HG03460 (cell line): Measurements from ENCODE around the gene KCNB1.

Experiments
- ATAC-seq: cut with Tn5 transposase; IDR thresholded peaks from one replicate; pipeline ENCODE4 v1.9.1; 2021; ENCODE audit not compliant: unreplicated experiment

Gene KCNB1

DNA sequence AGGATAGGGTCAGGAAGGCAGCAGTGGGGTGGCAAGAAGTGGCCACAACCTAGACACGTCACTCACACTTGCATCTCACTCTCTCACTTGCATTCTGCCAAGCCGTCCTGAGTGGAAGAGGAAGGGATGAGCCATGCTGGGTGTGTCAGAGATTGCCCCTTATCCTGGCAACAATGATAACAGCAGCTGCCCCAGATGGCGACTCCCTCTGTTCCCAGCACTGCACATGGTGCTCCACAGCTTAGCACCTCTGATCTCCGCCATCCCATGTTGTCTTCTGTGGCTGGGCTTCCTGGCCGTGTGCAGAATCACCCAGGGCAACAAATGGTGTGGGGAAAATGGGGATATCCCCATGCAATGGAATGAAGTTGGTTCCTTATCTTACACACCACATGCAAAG lies 11.1 kb downstream of the KCNB1 start:
- ATAC-seq, result no peak

DNA sequence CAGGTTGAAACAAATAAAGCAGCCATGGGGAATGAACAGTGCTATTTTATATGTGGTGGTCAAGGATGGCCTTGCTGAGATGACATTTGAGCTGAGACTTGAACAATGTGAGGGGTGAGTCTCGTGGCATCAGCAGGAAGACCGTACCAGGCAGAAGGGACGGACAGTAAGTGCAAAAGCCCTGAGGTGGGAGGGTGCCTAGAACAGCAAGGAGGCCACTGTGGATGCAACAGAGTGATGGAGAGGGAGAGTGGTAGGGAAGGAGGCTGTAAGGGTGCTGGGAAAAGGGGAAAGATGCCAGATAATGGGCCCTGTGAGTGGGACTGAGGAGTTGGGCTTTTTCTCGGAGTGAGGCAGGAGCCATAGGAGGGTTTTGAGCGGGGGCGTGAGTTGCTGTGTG lies 11.5 kb downstream of the KCNB1 start:
- no peak for ATAC-seq

DNA sequence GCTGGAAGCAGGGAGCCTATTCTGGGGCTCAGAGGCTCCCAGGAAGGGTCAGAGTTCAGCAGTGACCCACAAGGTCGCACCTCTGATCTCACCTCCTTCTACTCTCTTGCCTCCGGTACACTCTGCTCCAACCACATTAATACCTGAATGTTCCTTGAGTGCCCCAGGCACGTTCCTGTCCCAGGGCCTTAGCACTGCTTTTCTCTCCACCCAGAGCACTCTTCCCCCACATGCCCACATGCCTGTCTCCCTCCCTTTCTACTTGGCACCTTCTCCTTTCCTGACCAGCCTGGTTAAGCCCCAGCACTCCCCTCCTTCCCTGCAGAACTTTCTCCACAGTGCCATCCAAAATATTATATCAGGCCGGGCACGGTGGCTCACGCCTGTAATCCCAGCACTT lies 13.4 kb downstream of the KCNB1 start:
- ATAC-seq, result no peak

DNA sequence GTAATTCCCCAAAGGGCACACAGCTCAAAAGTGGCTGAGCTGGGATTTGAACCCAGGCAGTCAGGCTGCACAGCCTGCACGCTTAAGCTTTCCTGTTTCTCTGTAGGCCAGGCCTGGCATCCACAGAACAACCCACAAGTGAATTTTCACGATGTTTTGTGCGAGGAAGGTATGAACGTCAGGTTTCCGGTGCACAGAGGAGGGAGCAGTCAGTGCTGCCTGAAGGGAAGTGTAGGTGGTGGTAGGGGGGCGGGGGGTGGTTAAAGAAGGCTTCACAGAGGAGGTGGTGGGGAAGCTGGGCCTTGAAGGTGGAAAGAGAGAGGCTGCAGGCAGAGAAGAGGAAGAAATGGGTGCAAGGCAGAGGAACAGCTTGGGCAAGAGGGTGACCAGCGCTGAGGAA lies 14.1 kb downstream of the KCNB1 start:
- ATAC-seq, result no peak

DNA sequence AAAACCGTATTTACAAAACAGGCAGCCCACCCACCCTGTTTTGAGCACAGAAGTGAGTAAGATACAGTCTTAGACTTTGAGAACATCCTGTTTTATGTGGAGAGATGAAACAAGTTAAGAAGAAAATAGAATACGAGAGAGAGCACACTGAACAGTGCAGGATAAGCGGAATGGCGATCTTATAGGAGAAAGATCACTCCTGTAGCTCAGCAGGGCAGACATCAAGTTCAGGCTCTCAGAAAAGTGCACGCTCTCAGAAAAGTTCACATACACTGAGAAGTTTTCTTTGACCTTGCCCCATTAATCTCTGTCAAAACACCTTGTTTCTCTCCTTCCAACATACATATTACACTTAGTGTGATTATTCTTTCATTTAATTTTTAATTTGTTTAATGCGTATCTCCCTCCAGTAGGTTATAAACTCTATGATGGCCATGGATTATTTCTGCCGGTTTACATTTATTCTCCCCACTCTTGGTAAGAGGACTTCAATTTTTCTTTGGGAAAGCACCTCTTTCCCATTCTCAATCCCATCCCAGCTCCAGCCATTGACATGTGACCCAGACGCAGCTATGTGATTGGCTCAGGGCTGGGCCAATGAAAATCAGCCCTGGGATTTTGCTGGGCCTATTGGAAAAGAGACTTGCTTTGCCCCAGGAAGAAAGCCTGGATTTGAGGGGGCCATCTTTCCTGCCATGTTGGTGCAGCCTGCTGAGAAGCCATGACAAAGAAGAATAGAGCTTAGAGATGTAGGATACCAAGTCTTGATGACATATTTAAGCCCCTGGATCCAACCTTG lies 16.2 kb downstream of the KCNB1 start:
- ATAC-seq, result no peak

DNA sequence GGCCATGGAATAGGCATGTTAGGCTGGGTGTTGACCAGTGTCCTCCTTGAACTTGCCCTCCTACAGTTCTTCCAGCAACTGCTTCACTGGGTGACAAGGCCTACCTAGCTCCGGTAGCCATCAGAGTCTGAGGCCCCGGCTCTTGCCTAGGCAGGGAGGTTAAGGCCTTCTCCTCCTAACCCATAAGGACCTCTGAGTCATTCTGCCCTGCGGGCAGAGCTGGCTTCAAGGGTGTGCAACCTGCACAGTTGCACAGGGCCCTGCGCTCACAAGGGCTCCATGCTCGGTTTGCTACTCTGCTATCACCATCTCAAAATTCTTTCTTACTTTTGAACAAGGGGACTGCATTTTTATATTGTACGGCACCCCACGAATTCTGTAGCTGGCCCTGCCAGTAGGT lies 17.9 kb downstream of the KCNB1 start:
- no peak for ATAC-seq

DNA sequence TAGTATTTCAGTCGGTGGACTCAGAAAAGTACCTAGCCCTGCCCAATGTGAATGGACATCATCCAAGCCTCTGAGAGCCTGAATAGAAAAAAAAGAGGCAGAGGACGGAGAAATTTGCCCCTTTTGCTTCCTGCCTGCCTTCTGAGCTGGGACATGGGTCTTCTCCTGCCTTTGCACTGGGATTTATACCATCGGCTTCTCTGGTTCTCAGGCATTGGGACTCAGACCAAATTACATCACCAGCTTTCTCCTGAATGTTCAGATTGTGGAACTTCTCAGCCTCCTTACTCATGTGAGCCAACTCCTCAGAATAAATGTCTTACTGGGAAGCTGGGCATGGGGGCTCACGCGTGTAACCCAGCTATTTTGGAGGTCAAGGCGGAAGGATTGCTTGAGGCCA lies 19.8 kb downstream of the KCNB1 start:
- ATAC-seq, result no peak

DNA sequence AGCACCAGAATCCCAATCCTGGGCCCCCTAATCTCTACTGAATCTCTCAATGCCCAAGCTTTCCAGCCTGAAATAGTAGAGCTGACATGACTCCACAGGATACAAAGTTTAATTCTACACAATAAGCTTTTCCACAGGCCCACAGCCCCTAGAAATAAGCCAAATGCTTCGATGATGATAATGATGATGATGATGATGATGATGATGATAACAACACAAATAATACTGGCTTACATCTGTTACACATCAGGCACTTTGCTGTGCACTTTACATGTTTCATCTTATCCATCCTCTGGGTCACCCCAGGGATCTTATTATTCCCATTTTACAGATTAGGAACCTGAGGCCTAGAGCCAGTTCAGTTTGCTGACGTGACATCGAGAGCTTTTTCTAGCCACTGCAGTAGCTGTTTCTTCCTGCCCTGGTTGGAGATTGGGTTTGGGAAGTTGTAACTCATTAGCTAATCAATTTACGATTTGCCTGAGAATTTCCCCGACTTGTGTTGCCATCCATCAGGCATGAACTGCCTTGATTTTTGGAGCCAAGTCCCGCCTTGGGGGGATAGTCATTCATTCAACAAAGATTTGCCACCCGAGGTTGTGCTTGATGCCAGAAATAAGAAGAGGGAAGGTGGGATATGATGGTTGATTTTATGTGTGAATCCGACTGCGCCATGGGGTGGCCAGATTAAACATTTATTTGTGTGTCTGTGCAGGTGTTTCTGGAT lies 20.4 kb downstream of the KCNB1 start:
- ATAC-seq, result no peak

DNA sequence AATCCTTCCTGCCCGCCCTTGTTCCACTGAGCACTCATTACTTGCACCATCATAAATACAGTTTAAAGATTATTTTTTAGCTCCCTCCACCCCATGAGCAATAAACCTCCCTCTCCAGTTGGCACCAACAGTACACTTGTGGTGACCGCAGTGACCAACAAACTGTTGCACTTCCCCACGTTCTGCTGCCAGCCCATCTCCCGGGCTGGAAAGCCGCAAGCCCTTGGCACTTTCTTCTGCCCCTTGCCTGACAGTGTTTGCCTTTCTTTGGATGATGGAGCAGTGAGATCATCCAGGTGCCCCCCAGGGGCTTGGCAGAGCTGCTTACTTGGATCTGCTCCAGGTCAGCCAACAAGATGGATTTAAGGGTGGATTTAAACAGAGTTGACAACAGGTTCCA lies 21.6 kb downstream of the KCNB1 start:
- no peak for ATAC-seq

DNA sequence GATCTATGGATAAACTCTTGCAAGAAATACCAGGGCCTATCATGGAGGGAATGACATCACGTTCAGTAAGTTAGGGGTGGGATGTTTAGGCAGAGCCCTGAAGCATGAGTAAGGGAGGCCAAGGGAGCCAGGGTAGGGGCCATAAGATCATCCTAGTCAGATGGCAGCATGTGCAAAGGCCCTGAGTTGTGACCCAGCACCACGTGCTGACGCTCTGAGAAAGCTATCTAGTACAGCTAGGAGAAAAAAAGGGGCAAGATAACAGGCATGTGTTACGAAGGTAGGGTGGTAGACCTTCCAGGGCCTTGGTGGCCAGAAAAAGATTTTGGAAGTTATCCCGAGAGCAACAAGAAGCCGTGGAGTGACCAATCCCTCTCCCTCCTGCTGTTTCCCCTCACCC lies 22.3 kb downstream of the KCNB1 start:
- no peak for ATAC-seq

DNA sequence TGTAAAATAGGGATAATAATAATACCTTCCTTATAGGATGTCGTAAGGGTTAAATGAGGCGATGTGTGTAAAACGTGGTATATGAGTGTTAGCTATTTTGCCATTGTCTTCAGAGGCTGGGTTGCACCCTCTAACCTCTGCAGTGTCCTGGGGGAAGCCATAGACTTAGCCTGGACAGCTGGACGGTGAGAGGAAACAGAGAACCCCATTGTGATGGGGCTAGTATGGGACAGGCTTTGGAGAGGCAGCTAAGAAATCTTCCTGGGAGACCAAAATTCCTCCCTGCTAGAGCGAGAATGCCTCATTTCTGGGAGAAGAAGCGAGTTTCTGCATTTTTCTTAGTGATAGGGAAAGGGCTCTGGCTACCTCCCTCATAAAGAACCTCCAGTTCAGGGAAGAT lies 22.8 kb downstream of the KCNB1 start:
- ATAC-seq, result no peak

DNA sequence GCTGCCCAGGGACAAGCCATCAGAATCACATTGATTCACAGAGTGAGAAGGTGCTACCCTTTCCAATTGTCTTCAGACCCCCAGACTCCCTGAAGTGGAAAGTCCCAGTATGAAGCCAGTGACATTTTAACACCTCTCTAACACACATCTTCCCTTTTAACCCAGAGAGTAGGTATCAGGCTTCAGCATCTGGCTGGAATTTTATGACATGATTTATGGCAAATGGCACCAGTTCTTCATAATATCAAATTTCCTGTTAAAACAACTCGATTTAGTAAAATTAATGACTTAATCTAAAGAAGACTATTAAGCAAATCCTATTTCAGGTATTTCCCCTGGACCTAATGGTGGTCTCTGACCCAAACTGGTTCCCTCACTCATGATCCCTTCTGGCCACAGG lies 25.0 kb downstream of the KCNB1 start:
- no peak for ATAC-seq

DNA sequence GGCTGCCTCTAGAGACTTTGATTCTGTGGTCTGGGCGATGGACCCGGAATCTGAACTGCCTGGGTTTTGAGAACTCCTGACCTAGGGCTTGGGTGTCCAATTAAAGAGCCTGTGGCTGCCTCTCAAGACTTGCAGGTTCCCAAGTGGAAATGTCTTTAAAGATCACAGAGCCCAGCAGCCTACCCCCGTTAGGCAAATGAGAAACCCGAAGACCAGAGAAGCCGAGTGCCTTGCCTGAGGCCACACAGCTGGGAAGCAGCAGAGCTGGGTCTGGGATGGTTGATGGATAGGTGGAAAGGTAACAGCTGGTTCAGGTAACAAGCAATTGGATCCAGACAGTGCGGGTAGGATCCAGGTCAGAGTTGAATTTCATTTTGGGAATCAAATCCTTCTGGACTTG lies 25.8 kb downstream of the KCNB1 start:
- ATAC-seq, result no peak

DNA sequence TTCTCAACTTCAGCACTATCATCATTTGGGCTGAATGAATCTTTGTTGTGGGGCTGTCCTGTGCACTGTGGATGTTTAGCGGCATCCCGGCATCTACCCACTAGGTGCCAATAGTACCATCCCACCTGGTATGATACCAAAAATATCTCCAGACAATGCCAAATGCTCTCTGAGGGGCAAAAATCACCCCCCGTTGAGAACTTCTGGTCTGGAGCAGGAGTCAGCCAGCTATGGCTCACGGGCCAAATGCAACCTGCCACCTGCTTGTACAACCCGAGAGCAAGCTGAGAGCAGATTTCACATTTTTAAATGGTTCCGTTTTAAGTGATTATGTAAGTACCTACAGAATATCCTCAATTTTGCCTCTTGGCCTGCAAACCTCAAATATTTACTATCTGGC lies 26.8 kb downstream of the KCNB1 start:
- ATAC-seq, result no peak

DNA sequence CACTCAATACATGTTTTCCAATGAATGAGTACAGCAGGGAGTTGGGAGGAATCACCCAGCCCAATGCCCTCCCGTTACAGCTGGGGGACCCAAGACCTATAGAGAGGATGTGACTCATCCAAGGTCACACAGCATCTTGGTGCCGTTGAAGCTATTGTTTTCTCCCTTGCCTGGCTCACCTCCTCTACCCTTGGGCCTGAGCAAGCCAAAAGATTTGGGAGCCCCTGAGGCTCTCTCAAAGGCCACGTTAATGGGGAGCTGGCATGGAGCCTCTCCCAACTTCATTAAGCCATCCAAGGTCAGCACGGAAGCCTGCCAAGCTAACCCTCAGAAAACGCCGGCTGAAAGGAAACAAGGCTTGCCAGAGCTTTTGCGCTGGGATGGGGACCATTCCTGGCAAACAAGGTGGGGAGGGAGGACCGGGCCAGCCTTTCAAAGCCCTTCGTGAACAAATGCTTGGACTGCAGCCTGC lies 30.4 kb downstream of the KCNB1 start:
- ATAC-seq, result no peak

DNA sequence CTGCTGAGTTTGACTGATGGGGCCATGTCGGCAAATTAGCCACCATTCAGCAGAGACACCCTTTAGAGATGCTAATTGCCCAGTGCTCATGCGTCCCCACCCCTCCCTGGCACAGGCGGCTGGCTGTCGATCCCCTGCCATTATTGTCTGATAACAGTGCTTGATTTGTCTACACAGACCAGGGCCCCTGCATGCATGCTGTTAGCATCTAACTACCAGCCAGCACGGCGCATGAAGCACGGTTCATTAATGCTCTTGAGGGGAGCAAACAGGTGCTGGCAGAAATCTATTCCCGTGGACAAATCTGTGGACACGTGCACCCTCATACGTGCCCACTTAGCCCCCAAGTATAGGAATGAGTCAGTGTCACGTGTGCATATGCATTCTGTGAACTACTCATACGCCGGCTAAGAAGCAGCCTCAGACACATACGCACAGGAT lies 32.2 kb downstream of the KCNB1 start:
- no peak for ATAC-seq

DNA sequence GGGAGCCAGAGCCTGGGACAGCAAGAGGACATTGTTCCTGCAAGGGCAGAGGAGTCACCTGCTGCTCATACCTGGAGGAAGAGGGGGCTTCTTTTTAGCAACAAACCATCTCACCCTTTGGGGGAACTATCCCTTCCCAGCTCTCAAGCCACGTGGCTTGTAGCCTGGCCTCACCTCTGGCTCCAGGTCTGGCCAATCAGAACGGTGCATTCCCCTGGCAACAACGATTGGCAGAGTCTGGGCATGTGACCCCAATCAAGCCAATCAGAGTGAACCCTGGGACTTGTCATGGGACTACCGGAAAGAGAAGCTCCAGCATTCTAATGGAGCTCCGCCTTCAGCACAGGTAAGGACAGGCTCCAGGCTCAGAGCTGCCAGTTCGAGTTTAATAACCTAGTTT lies 33.6 kb downstream of the KCNB1 start:
- ATAC-seq, result no peak

DNA sequence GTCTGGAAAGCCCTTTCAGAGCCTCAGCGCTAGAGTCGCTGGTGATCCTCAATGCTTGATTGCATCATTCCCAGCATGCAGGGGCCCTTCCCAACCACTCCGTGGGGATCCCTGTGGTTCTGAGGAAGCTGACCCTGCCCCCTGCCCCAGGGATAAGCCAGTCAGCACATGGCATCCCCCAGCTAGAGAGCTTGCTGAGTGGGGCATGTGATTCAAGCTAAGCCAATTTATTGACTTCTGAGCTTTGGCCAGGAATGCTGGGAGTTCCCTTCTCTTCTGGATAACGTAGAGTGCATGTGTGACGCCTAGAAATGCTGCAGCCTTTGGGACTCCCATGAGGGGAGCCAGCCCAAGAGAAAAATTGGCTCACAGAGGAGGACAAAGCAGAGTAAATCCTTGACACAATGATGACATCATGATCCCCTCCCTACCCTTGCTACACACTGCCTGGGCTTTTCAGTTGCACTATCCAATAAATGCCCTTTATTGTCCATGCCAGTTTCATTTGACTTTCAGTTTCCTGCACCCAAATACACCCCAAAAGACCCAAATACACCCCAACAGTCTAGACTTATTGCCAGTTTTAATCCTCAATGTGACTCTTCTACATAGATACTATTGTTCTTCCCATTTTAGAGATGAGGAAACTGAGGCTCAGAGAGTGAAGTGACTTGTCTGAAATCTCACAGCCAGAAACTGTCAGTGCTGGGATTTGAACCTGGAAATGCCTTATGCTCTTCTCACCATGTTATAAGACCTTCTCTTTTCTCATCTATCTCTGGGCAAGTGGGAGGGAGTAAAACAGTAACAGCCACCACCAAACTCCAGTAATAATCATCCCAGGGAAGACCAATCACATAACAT lies 34.3 kb downstream of the KCNB1 start:
- no peak for ATAC-seq

DNA sequence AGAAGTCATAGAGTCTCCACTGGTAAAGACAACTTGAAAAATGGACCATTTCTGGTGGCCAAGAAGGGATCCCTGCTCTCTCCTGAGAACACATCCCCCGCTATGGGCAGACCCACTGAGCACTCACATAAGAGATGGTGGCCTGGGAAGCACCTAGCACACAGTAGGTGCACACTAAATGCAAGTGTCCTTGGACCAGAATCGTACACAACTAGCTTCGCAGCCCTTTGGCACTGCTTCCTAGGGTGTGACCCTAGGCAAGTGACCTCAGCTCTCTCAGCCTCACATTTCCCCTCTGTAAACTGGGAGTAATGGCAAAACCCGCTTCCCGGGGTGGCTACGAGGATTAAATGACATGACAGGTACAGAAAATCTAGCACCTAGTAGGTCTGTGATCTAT lies 35.1 kb downstream of the KCNB1 start:
- no peak for ATAC-seq

DNA sequence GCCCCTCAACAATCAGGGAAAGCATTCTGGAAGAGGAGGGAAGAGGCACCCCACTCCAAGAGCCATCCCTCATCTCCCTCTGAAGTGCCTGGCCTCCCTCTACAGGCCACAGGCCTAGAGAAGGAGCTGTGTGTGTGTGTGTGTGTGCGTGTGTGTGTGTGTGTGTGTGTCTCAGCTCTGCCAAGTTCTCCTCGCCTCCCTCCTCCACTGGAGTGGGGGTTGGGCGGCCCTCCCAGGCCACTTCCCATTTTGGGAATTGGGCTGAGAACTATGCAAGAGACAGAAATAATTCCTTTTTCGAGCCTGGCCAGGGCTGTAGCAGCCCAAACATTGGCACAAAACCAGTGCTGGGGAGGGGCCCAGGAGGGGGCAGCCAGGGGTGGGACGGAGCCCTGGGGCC lies 35.7 kb downstream of the KCNB1 start:
- ATAC-seq, result no peak

DNA sequence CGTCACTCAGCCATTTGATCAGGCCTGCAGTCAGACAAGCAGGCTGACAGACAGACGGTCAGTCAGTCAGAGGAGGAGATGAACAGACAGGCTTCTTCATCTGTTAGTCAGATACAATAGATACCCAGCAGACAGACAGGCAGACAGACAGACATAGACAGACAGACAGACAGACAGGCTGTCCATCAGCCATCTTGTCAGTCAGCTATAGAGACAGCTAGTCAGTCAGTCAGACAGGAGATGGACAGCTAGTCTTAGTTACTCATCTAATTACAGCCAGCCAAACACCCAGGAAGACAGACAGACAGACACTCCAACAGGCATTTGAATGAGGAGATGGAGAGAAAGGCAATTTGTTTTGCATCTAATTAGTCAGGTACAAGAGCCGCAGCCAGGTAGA lies 36.4 kb downstream of the KCNB1 start:
- no peak for ATAC-seq

DNA sequence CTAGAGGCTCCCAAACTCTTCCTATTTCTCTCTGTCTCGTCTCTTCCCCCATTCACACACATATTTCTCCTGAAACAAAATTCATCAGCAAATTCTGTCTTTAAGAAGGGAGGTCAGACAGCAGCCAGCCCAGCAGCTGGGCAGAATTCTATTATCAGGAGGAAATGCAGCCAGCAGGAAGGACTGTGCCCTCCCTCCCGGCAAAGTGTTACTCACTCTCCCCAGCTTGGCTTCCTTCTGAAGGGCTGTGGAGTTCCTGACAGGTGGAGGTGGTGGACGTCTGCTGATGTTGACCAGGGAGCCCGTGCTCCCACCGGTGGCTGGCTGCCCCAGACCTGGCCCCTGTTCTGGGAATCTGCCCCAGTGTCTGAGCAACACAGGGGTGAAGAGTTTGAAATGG lies 37.3 kb downstream of the KCNB1 start:
- no peak for ATAC-seq
